Endothelial cell of umbilical vein (primary cell): ENCODE measurements around the gene HSD17B10. TPM values are rescaled to one million over a fixed set of nuclear protein-coding genes. Genes with fewer than 3 reads are reported as not detected.

ENCODE experiments used
- BruUV-seq: library from RNA; stranded (reverse); fragments of 400-500 nt; replicated peaks from 2 replicates; lab custom pipeline; 2021; lab: Mats Ljungman, UMichigan
- CTCF ChIA-PET: fragments of 300-600, 350-600 bp; sonication (Branson Sonifier 250); formaldehyde crosslinking; loops from one replicate; lab custom pipeline; 2021; ENCODE audit warnings: antibody characterized with exemption, inconsistent platforms; lab: Charles Lee
- POLR2A ChIA-PET: fragments of 300-600, 350-600 bp; sonication (Branson Sonifier 250); formaldehyde crosslinking; loops from one replicate; lab custom pipeline; 2021; ENCODE audit warnings: antibody characterized with exemption, inconsistent platforms; lab: Charles Lee
- DNase-seq: peaks from one replicate; pipeline ENCODE4 v3.0.0-alpha.2; 2011; ENCODE audit warnings: low read depth, low spot score
- FAIRE-seq: peaks from 2 replicates; lab custom pipeline; 2011; peaks lifted over from hg19 to GRCh38; lab: Jason Lieb, UNC
- H2AFZ ChIP-seq: 2 replicates; pipeline ENCODE4 v1.6.0; 2012; ENCODE audit warnings: low read depth, low read length, control low read depth, inconsistent platforms
- H3K27ac ChIP-seq: 2 replicates; pipeline ENCODE4 v1.5.1; 2011; ENCODE audit warnings: low read depth, mild to moderate bottlenecking, control low read depth, low read length, moderate library complexity; ENCODE audit not compliant: insufficient read depth
- H3K27me3 ChIP-seq, 2 experiments: 2 replicates each; pipeline versions ENCODE4 v1.6.0 to v1.6.1; 2011; ENCODE audit warnings: low read length in 2 of 2, mixed read lengths in 1 of 2; ENCODE audit not compliant: control insufficient read depth in 2 of 2, insufficient read depth in 2 of 2
- H3K36me3 ChIP-seq, 2 experiments: 2 replicates in 1 of 2; 3 replicates in 1 of 2; pipeline ENCODE4 v1.5.1; 2011; ENCODE audit warnings: low read length in 2 of 2, mild to moderate bottlenecking in 1 of 2, moderate library complexity in 1 of 2; ENCODE audit not compliant: control insufficient read depth in 2 of 2, insufficient read depth in 2 of 2; ENCODE audit errors: extremely low read depth in 1 of 2
- H3K4me1 ChIP-seq: 3 replicates; pipeline ENCODE4 v1.5.1; 2011; ENCODE audit warnings: mild to moderate bottlenecking, low read length; ENCODE audit not compliant: control insufficient read depth, insufficient read depth; ENCODE audit errors: extremely low read depth
- H3K4me2 ChIP-seq: 2 replicates; pipeline ENCODE4 v1.6.1; 2011; ENCODE audit warnings: low read length, control low read depth, mixed read lengths; ENCODE audit not compliant: insufficient read depth
- H3K4me3 ChIP-seq, 3 experiments: fragments of 200-600 bp in 1 of 3; sonication (generic), shearing (Covaris generic) in 1 of 3; replicated peaks in 1 of 3; 2 replicates each; pipeline ENCODE4 v1.5.1; 2011 to 2016; ENCODE audit warnings: control low read depth in 3 of 3, low read length in 3 of 3, mild to moderate bottlenecking in 2 of 3, inconsistent platforms in 1 of 3, low read depth in 1 of 3, moderate library complexity in 1 of 3; ENCODE audit not compliant: insufficient read depth in 1 of 3
- H3K79me2 ChIP-seq: 2 replicates; pipeline ENCODE4 v1.6.0; 2012; ENCODE audit warnings: low read length, inconsistent platforms; ENCODE audit not compliant: control insufficient read depth, insufficient read depth
- H3K9ac ChIP-seq: replicated peaks from 2 replicates; pipeline ENCODE3; 2011; ENCODE audit warnings: low read length, control low read depth; ENCODE audit not compliant: insufficient read depth; ENCODE audit errors: extremely low read depth
- H3K9me1 ChIP-seq: replicated peaks from 3 replicates; pipeline ENCODE4 v1.6.0; 2011; ENCODE audit warnings: mild to moderate bottlenecking, low read length; ENCODE audit not compliant: control insufficient read depth, insufficient read depth; ENCODE audit errors: extremely low read depth
- H3K9me3 ChIP-seq: replicated peaks from 2 replicates; pipeline ENCODE4 v1.5.1; 2012; ENCODE audit warnings: low read length, inconsistent platforms; ENCODE audit not compliant: control insufficient read depth, insufficient read depth
- H4K20me1 ChIP-seq: replicated peaks from 2 replicates; pipeline ENCODE3; 2011; ENCODE audit warnings: mild to moderate bottlenecking, low read length; ENCODE audit not compliant: control insufficient read depth, insufficient read depth; ENCODE audit errors: extremely low read depth
- CTCF ChIP-seq, 2 donors: IDR thresholded peaks; 1 replicate in 1 of 2; 2 replicates in 1 of 2; pipeline ENCODE4 v1.5.1; 2011; ENCODE audit warnings: low read length in 2 of 2, mild to moderate bottlenecking in 2 of 2, moderate library complexity in 2 of 2, control low read depth in 1 of 2, inconsistent platforms in 1 of 2, low read depth in 1 of 2; ENCODE audit not compliant: insufficient read depth in 1 of 2; ENCODE audit errors: extremely low read depth in 1 of 2
- EZH2 ChIP-seq: IDR thresholded peaks from 2 replicates; pipeline ENCODE4 v1.6.1; 2012; ENCODE audit warnings: borderline replicate concordance, low read depth, mild to moderate bottlenecking, moderate library complexity, low read length, inconsistent platforms; ENCODE audit not compliant: severe bottlenecking
- FOS ChIP-seq: IDR thresholded peaks from 2 replicates; pipeline ENCODE4 v1.6.1; 2011; ENCODE audit warnings: mild to moderate bottlenecking, low read length, moderate library complexity, borderline replicate concordance; ENCODE audit not compliant: insufficient read depth
- GATA2 ChIP-seq: IDR thresholded peaks from 2 replicates; pipeline ENCODE4 v1.7.0; 2011; ENCODE audit warnings: low read depth, mild to moderate bottlenecking, moderate library complexity, mixed read lengths, low read length; ENCODE audit not compliant: insufficient read length, insufficient read depth
- JUN ChIP-seq: IDR thresholded peaks from 2 replicates; pipeline ENCODE4 v1.6.1; 2011; ENCODE audit warnings: borderline replicate concordance, low read depth; ENCODE audit not compliant: insufficient read length, insufficient read depth
- MAX ChIP-seq: IDR thresholded peaks from 2 replicates; pipeline ENCODE4 v1.6.1; 2011; ENCODE audit not compliant: insufficient read depth, insufficient read length
- MYC ChIP-seq: IDR thresholded peaks from one replicate; pipeline ENCODE4 v1.6.1; 2011; ENCODE audit warnings: mild to moderate bottlenecking, low read depth, low read length
- POLR2A ChIP-seq: IDR thresholded peaks from 2 replicates; pipeline ENCODE4 v1.6.1; 2012; ENCODE audit warnings: low read depth, mild to moderate bottlenecking, control low read depth, low read length
- POLR2AphosphoS5 ChIP-seq: IDR thresholded peaks from 2 replicates; pipeline ENCODE4 v1.6.1; 2012; ENCODE audit warnings: low read depth, mild to moderate bottlenecking, control low read depth, low read length, moderate library complexity; ENCODE audit not compliant: insufficient read depth
- dilution Hi-C: fragments of 300-500 bp; cut with MboI; formaldehyde crosslinking; loops from one replicate; pipeline ENCODE4 v1.15.0; 2019; ENCODE audit warnings: low sequenced_read_pairs; ENCODE audit not compliant: extremely low pct_ligation_motif_present
- intact Hi-C: fragments of 100-400 bp; cut with micrococcal nuclease; formaldehyde crosslinking; loops from one replicate; pipeline ENCODE4 v1.10.0; 2022
- polyA plus RNA-seq, 4 experiments: library from polyadenylated mRNA; depleted of rRNA in 3 of 4; stranded (reverse) in 3 of 4; unstranded in 1 of 4; fragments of >200 nt; gene quantifications; 2 replicates each; pipeline versions ENCODE4 v1.2.1 to v1.2.3, GENCODE V29; 2011 to 2012; ENCODE audit warnings: missing spikeins in 1 of 4
- total RNA-seq: library from RNA; stranded (reverse); gene quantifications from 2 replicates; pipeline ENCODE4 v1.2.3, GENCODE V29; 2021

Gene HSD17B10
- total and polyA plus RNA-seq, 2 donors (not counting 3 experiments of a cell fraction or from before 2014, with no cell fraction given): 82.3 to 171 TPM

GRCh38 chrX:53458082-53458481, 23.9 kb upstream of the HSD17B10 start:
- H3K9ac ChIP-seq: no peak overlapping the region
- no peaks in the 10 kb centered on the region for H3K79me2 ChIP-seq
- intact Hi-C loops (no loop called here), dilution Hi-C loops (no loop called here)
- H3K4me2 ChIP-seq: no peak overlapping the region
- no peaks in the 10 kb centered on the region for H3K4me1 ChIP-seq
- H2AFZ ChIP-seq: no peak overlapping the region
- no peaks in the 10 kb centered on the region for H3K36me3 ChIP-seq
- no peak overlapping the region for H3K4me3 ChIP-seq
- no peak overlapping the region for H3K27ac ChIP-seq
- H3K9me1 ChIP-seq: no peaks in the 10 kb centered on the region
- no peak for TF ChIP-seq POLR2A
- no peak for TF ChIP-seq JUN
- TF ChIP-seq MAX: no peak
- no peak for TF ChIP-seq FOS
- no peak for TF ChIP-seq EZH2
- TF ChIP-seq POLR2AphosphoS5: no peak
- no peak for TF ChIP-seq CTCF (IDR thresholded peaks at IDR 0.05; ENCODE audit: extremely low read depth in 1 of 2, insufficient read depth in 1 of 2, low read depth in 1 of 2, low read length in 2 of 2)
- no peak for TF ChIP-seq GATA2
- no peak for TF ChIP-seq MYC
- ChIA-PET CTCF (interaction anchor here (0.9 to 2.5 kb wide), 6 partner anchors 10 to 145 kb away, joined by 3 to 14 read pairs (median 5); no protein-coding TSS in a partner anchor), POLR2A (no interaction called here)
- FAIRE-seq (no peak), DNase-seq (no peak)
- no TSS peak for BruUV-seq
- H3K9me3 ChIP-seq: no peaks in the 10 kb centered on the region
- peaks cover 0 to 3% of the 10 kb centered on the region in 2 experiments for H3K27me3 ChIP-seq
- no peaks in the 10 kb centered on the region for H4K20me1 ChIP-seq
